Measurements from ENCODE around the gene SPHK1. TPM values are rescaled to one million over a fixed set of nuclear protein-coding genes. Genes with fewer than 3 reads are reported as not detected.

Gene SPHK1
- total RNA-seq, 1 donor from 2014 or later: 15.4 TPM

DNA sequence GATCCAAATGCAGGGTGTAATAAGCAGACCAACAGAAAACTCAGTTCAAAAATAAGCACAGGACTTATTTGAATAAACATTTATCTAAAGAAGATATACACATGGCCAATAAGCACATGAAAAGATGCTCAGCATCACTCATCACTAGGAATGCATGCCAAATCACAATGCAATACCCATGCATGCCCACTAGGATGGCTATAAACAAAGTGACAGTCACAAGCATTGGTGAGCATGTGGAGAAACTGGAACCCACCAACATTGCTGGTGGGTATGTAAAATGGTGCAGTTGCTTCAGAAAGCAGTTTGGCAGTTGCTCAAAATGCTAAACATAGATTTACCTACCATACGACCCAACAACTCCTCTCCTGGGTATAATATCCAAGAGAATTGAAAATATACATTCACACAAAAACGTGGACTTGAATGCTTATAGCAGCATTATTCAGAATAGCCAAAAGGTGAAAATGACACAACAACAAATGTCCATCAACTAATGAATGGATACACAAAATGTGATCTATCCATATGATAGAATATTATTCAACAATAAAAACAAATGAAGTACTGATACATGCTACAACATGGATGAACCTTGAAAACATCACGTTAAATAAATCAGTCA is 48.4 kb downstream of the SPHK1 start:
- Mint-ChIP-seq H3K4me3 (ENCODE audit: unreplicated experiment) (no peak overlapping the region), H3K27ac (ENCODE audit: unreplicated experiment) (peak overlapping the region; percentile 77), H3K36me3 (ENCODE audit: low read depth, unreplicated experiment) (peaks cover 3% of the 10 kb centered on the region), H3K4me1 (ENCODE audit: unreplicated experiment) (peaks cover 41% of the 10 kb centered on the region), H3K9me3 (ENCODE audit: unreplicated experiment) (no peaks in the 10 kb centered on the region), H3K27me3 (ENCODE audit: unreplicated experiment) (no peaks in the 10 kb centered on the region)
- TF ChIP-seq, protein P1, sequence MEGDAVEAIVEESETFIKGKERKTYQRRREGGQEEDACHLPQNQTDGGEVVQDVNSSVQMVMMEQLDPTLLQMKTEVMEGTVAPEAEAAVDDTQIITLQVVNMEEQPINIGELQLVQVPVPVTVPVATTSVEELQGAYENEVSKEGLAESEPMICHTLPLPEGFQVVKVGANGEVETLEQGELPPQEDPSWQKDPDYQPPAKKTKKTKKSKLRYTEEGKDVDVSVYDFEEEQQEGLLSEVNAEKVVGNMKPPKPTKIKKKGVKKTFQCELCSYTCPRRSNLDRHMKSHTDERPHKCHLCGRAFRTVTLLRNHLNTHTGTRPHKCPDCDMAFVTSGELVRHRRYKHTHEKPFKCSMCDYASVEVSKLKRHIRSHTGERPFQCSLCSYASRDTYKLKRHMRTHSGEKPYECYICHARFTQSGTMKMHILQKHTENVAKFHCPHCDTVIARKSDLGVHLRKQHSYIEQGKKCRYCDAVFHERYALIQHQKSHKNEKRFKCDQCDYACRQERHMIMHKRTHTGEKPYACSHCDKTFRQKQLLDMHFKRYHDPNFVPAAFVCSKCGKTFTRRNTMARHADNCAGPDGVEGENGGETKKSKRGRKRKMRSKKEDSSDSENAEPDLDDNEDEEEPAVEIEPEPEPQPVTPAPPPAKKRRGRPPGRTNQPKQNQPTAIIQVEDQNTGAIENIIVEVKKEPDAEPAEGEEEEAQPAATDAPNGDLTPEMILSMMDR (IDR thresholded peaks at IDR 0.05; ENCODE audit: unreplicated experiment): peak; percentile 68
- DNase-seq (ENCODE audit: low spot score): no peak

DNA sequence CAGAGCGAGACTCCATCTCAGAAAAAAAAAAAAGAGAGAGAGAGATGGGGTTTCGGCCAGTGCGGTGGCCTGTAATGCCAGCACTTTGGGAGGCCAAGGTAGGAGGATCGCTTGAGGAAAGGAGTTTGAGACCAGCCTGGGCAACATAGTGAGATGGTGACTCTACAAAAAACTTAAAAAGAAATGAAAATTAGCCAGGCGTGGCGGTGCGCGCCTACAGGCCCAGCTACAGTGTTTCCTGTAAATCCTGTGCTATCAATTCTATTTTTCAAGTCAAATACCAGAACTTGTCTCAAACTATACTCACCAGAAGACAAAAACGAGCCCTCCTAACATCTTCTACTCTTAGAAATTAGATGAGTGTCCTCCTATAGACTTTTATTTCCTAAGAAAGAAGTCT is 49.3 kb downstream of the SPHK1 start:
- Mint-ChIP-seq H3K9me3 (ENCODE audit: unreplicated experiment) (no peaks in the 10 kb centered on the region), H3K27me3 (ENCODE audit: unreplicated experiment) (no peaks in the 10 kb centered on the region), H3K4me1 (ENCODE audit: unreplicated experiment) (peaks cover 35% of the 10 kb centered on the region), H3K27ac (ENCODE audit: unreplicated experiment) (peak overlapping the region; percentile 28), H3K36me3 (ENCODE audit: low read depth, unreplicated experiment) (peaks cover 10% of the 10 kb centered on the region), H3K4me3 (ENCODE audit: unreplicated experiment) (no peak overlapping the region)
- TF ChIP-seq, protein P1 (IDR thresholded peaks at IDR 0.05; ENCODE audit: unreplicated experiment): no peak
- DNase-seq (ENCODE audit: low spot score): no peak

DNA sequence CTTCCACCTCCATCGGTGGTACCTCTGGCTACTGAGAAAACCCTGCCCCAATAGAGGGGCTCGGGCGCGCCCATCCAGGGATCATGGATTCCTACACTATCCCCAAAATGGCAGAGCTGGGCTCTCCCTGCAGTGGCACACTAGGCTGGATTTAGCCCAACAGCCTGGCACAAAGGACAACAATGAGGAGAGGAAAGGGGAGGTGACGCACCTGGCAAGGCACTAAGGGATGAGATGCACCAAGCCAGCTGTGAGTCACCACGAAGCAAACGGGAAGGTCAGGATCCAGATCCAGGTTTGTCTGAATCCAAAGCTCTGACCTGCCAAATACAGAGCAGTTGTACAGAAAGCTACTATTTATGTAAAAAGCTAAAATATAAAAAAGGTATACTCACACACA is 50.5 kb downstream of the SPHK1 start:
- no peak for DNase-seq (ENCODE audit: low spot score)
- Mint-ChIP-seq H3K4me1 (ENCODE audit: unreplicated experiment) (peaks cover 35% of the 10 kb centered on the region), H3K27me3 (ENCODE audit: unreplicated experiment) (no peaks in the 10 kb centered on the region), H3K4me3 (ENCODE audit: unreplicated experiment) (peak overlapping the region; percentile 49), H3K9me3 (ENCODE audit: unreplicated experiment) (no peaks in the 10 kb centered on the region), H3K27ac (ENCODE audit: unreplicated experiment) (peak overlapping the region; percentile 78), H3K36me3 (ENCODE audit: low read depth, unreplicated experiment) (peaks cover 10% of the 10 kb centered on the region)
- TF ChIP-seq, protein P1 (IDR thresholded peaks at IDR 0.05; ENCODE audit: unreplicated experiment): no peak

DNA sequence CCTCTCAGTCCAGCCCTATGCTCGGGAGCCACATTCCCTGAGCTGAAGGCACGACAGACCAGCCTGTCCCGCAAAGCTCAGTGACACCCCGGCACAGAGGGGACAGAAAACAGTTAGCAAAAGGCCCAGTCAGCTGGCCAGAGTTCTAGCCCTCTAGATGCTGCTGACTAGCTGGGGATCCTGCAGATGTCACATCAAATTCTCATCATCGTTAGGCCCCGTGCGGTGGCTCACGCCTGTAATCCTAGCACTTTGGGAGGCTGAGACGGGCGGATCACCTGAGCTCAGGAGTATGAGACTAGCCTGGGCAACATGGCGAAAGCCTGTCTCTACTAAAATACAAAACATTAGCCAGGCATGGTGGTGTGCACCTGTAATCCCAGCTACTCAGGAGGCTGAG is 51.3 kb downstream of the SPHK1 start:
- DNase-seq (ENCODE audit: low spot score): no peak
- Mint-ChIP-seq H3K27ac (ENCODE audit: unreplicated experiment) (no peak overlapping the region), H3K4me3 (ENCODE audit: unreplicated experiment) (no peak overlapping the region), H3K27me3 (ENCODE audit: unreplicated experiment) (no peaks in the 10 kb centered on the region), H3K9me3 (ENCODE audit: unreplicated experiment) (no peaks in the 10 kb centered on the region), H3K36me3 (ENCODE audit: low read depth, unreplicated experiment) (peaks cover 10% of the 10 kb centered on the region), H3K4me1 (ENCODE audit: unreplicated experiment) (peaks cover 33% of the 10 kb centered on the region)
- TF ChIP-seq, protein P1 (IDR thresholded peaks at IDR 0.05; ENCODE audit: unreplicated experiment): no peak

Other genes starting within 250 kb of the SPHK1 start
- 2.1 TPM for gene FOXJ1, start 243.4 kb upstream of the SPHK1 start, total RNA-seq (ENCODE audit: unreplicated experiment)
- gene RNF157, start 144.1 kb upstream of the SPHK1 start, total RNA-seq (ENCODE audit: unreplicated experiment): 18.7 TPM
- 90.4 TPM for gene UBALD2, start 119.3 kb upstream of the SPHK1 start, total RNA-seq (ENCODE audit: unreplicated experiment)
- 15.0 TPM for gene QRICH2, start 76.3 kb upstream of the SPHK1 start, total RNA-seq (ENCODE audit: unreplicated experiment)
- 136 TPM for gene PRPSAP1, start 30.7 kb upstream of the SPHK1 start, total RNA-seq (ENCODE audit: unreplicated experiment)
- gene UBE2O, start 68.5 kb downstream of the SPHK1 start, total RNA-seq (ENCODE audit: unreplicated experiment): 49.0 TPM
- gene AANAT, start 83.0 kb downstream of the SPHK1 start, total RNA-seq (ENCODE audit: unreplicated experiment): not detected
- gene RHBDF2, start 116.8 kb downstream of the SPHK1 start, total RNA-seq (ENCODE audit: unreplicated experiment): 39.3 TPM
- 0.51 TPM for gene CYGB, start 153.1 kb downstream of the SPHK1 start, total RNA-seq (ENCODE audit: unreplicated experiment)
- 0.54 TPM for gene PRCD, start 155.4 kb downstream of the SPHK1 start, total RNA-seq (ENCODE audit: unreplicated experiment)
- 2.2 TPM for gene ST6GALNAC2, start 201.3 kb downstream of the SPHK1 start, total RNA-seq (ENCODE audit: unreplicated experiment)

All from endothelial cell (in vitro differentiated cells).